Transverse colon (tissue), 4 donors: ENCODE results near the gene TECPR2.
"Not testable (repeated sequence)": the region's sequence is repeated elsewhere in the genome, so short reads cannot be mapped to it uniquely, and the experiment has no call there.

Experiments used
- CTCF ChIP-seq, 5 experiments: fragments of 200-600 bp in 3 of 5; fragments of 450-650 bp in 2 of 5; sonication (generic) in 3 of 5; IDR thresholded peaks; 1 replicate in 2 of 5; 2 replicates in 3 of 5; pipeline ENCODE4 v1.5.1; 2016 to 2017; ENCODE audit warnings: antibody characterized with exemption in 5 of 5, inconsistent platforms in 3 of 5, mild to moderate bottlenecking in 2 of 5, moderate library complexity in 1 of 5
- EP300 ChIP-seq: sonication (generic); formaldehyde crosslinking; IDR thresholded peaks from one replicate; pipeline ENCODE4 v1.6.1; 2017; ENCODE audit warnings: antibody characterized with exemption, low read depth
- POLR2A ChIP-seq: fragments of 450-650 bp; IDR thresholded peaks from one replicate; pipeline ENCODE4 v1.6.1; 2016; ENCODE audit warnings: antibody characterized with exemption, mild to moderate bottlenecking, moderate library complexity
- POLR2AphosphoS5 ChIP-seq, 3 donors: sonication (generic); formaldehyde crosslinking; IDR thresholded peaks; one replicate each; pipeline ENCODE4 v1.6.1; 2016; ENCODE audit warnings: antibody characterized with exemption in 3 of 3

- not testable (repeated sequence) for TF ChIP-seq CTCF (IDR thresholded peaks at IDR 0.05); POLR2AphosphoS5 (IDR thresholded peaks at IDR 0.05); EP300; POLR2A
Observed at GRCh38 chr14:102519709-102520108, 157.0 kb downstream of the TECPR2 start.
